Astrocyte (in vitro differentiated cells and primary cell): ENCODE results near the gene CD70. TPM values are rescaled to one million over a fixed set of nuclear protein-coding genes. Genes with fewer than 3 reads are reported as not detected.
"Not testable (repeated sequence)": the region's sequence is repeated elsewhere in the genome, so short reads cannot be mapped to it uniquely, and the experiment has no call there.

ENCODE experiments used
- DNase-seq: peaks from one replicate; pipeline ENCODE4 v3.0.0-alpha.2; 2010; ENCODE audit warnings: low read depth
- FAIRE-seq: peaks from 2 replicates; lab custom pipeline; 2011; peaks lifted over from hg19 to GRCh38; lab: Jason Lieb, UNC
- H2AFZ ChIP-seq: 2 replicates; pipeline ENCODE4 v1.6.0; 2012; ENCODE audit warnings: low read depth, low read length, inconsistent platforms
- H3K27ac ChIP-seq: 2 replicates; pipeline ENCODE4 v1.5.1; 2011; ENCODE audit warnings: low read depth, low read length, inconsistent platforms
- H3K27me3 ChIP-seq: 2 replicates; pipeline ENCODE4 v1.6.0; 2011; ENCODE audit warnings: low read length, inconsistent platforms; ENCODE audit not compliant: insufficient read depth
- H3K36me3 ChIP-seq: 2 replicates; pipeline ENCODE4 v1.5.1; 2011; ENCODE audit warnings: low read length, inconsistent platforms; ENCODE audit not compliant: insufficient read depth
- H3K4me1 ChIP-seq: 2 replicates; pipeline ENCODE4 v1.5.1; 2011; ENCODE audit warnings: low read length, inconsistent platforms; ENCODE audit not compliant: insufficient read depth
- H3K4me2 ChIP-seq: 2 replicates; pipeline ENCODE4 v1.6.0; 2012; ENCODE audit warnings: low read length, inconsistent platforms
- H3K4me3 ChIP-seq: 2 replicates; pipeline ENCODE4 v1.5.1; 2011; ENCODE audit warnings: low read depth, mild to moderate bottlenecking, low read length, inconsistent platforms; ENCODE audit not compliant: insufficient read depth
- H3K79me2 ChIP-seq: 2 replicates; pipeline ENCODE4 v1.6.0; 2012; ENCODE audit warnings: mild to moderate bottlenecking, low read length, inconsistent platforms; ENCODE audit not compliant: insufficient read depth
- H3K9ac ChIP-seq: 2 replicates; pipeline ENCODE4 v1.6.0; 2012; ENCODE audit warnings: mild to moderate bottlenecking, low read length, inconsistent platforms
- H3K9me3 ChIP-seq: 2 replicates; pipeline ENCODE4 v1.5.1; 2012; ENCODE audit warnings: low read depth, mild to moderate bottlenecking, low read length, inconsistent platforms; ENCODE audit not compliant: insufficient read depth
- H4K20me1 ChIP-seq: 2 replicates; pipeline ENCODE4 v1.6.0; 2012; ENCODE audit warnings: low read length, inconsistent platforms; ENCODE audit not compliant: insufficient read depth
- H3K27ac Mint-ChIP-seq: one replicate; pipeline ENCODE4 v1.8.0; 2021; ENCODE audit warnings: mild to moderate bottlenecking, mixed read lengths; ENCODE audit not compliant: unreplicated experiment
- H3K27me3 Mint-ChIP-seq: one replicate; pipeline ENCODE4 v1.8.0; 2021; ENCODE audit warnings: low read depth, mixed read lengths; ENCODE audit not compliant: unreplicated experiment
- H3K36me3 Mint-ChIP-seq: one replicate; pipeline ENCODE4 v1.8.0; 2021; ENCODE audit warnings: low read depth, mixed read lengths; ENCODE audit not compliant: unreplicated experiment
- H3K4me1 Mint-ChIP-seq: one replicate; pipeline ENCODE4 v1.8.0; 2021; ENCODE audit warnings: low read depth, mixed read lengths; ENCODE audit not compliant: unreplicated experiment
- H3K4me3 Mint-ChIP-seq: one replicate; pipeline ENCODE4 v1.8.0; 2021; ENCODE audit warnings: mild to moderate bottlenecking, moderate library complexity, mixed read lengths; ENCODE audit not compliant: unreplicated experiment
- H3K9me3 Mint-ChIP-seq: one replicate; pipeline ENCODE4 v1.8.0; 2021; ENCODE audit warnings: mild to moderate bottlenecking, mixed read lengths; ENCODE audit not compliant: unreplicated experiment
- EZH2 ChIP-seq: IDR thresholded peaks from 2 replicates; pipeline ENCODE4 v1.6.1; 2012; ENCODE audit warnings: mild to moderate bottlenecking, low read length, inconsistent platforms; ENCODE audit not compliant: insufficient read depth
- total RNA-seq: library from RNA; stranded (reverse); gene quantifications from 2 replicates; pipeline ENCODE4 v1.2.1, GENCODE V29; 2021
- TF ChIP-seq, protein P1 (sequence below): IDR thresholded peaks from 2 replicates; pipeline ENCODE4 v1.5.1; 2011; ENCODE audit warnings: low read depth, mild to moderate bottlenecking, inconsistent platforms, low read length, moderate library complexity; ENCODE audit not compliant: insufficient read depth

The CD70 gene
- total RNA-seq, 1 donor from 2014 or later = 0.48 TPM

DNA sequence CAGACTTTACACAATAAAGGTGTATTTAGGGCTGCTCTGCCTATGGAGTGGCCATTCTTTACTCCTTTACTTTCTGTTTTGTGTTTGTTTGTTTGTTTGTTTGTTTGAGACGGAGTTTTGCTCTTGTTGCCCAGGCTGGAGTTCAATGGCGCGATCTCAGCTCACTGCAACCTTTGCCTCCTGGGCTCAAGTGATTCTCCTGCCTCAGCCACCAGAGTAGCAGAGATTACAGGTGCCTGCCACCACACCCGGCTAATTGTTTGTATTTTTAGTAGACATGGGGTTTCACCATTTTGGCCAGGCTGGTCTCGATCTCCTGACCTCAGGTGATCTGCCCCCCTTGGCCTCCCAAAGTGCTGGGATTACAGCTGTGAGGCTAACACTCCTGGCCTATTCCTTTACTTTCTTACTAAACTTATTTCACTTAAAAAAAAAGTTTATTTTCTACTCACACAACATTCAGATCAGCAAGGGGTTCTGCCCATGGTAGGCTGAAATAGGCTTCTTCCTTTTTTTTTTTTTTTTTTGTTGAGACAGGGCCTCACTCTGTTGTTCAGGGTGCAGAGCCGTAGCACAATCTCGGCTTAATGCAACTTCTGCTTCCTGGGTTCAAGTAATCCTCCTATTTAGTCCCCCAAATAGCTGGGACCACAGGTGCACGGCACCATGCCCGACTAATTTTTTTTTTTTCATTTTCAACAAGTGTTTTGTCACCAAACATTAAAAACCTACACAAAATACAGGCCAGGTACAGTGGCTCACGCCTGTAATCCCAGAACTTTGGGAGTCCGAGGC is 15.5 kb upstream of the CD70 start:
- H3K4me1 Mint-ChIP-seq, H3K79me2 ChIP-seq, H3K9me3 ChIP-seq, H3K27ac Mint-ChIP-seq, DNase-seq, H3K9me3 Mint-ChIP-seq, H3K36me3 Mint-ChIP-seq, H3K27me3 Mint-ChIP-seq, FAIRE-seq, H3K4me2 ChIP-seq, H3K36me3 ChIP-seq, H3K27ac ChIP-seq, H3K27me3 ChIP-seq, H3K9ac ChIP-seq, H2AFZ ChIP-seq, H3K4me1 ChIP-seq, H4K20me1 ChIP-seq, H3K4me3 ChIP-seq, H3K4me3 Mint-ChIP-seq: not testable (repeated sequence)

DNA sequence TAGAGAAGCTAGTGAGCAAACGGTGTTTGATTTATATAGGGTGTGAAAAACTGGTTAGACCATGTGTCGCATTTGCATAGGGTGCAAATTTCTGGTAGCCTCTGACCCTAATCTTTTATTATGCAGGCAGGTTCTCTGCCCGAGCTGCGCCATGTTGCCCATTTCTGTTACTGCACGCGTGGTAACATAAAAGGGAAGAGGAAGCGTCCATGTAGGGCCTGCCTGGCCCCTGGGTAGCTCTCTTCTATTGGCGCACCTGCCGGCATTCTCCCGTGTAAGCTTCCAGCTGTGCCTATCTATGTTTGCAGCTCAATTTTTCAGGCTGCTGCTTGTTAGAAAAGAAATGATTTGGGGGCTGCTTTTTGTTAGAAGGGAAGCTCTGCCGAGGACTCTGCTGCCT is 14.0 kb upstream of the CD70 start:
- Histone ChIP-seq H3K9ac (no peak overlapping the region), H3K4me2 (no peak overlapping the region), H3K4me3 (no peak overlapping the region), H2AFZ (no peak overlapping the region), H3K27ac (no peak overlapping the region), H3K27me3 (no peaks in the 10 kb centered on the region), H3K79me2 (no peaks in the 10 kb centered on the region), H3K9me3 (no peaks in the 10 kb centered on the region), H3K4me1 (no peaks in the 10 kb centered on the region), H4K20me1 (no peaks in the 10 kb centered on the region), H3K36me3 (no peaks in the 10 kb centered on the region)
- Mint-ChIP-seq H3K27me3 (no peaks in the 10 kb centered on the region), H3K27ac (no peak overlapping the region), H3K36me3 (no peaks in the 10 kb centered on the region), H3K4me3 (no peak overlapping the region), H3K4me1 (no peaks in the 10 kb centered on the region), H3K9me3 (peaks cover 9% of the 10 kb centered on the region)
- TF ChIP-seq, protein P1, sequence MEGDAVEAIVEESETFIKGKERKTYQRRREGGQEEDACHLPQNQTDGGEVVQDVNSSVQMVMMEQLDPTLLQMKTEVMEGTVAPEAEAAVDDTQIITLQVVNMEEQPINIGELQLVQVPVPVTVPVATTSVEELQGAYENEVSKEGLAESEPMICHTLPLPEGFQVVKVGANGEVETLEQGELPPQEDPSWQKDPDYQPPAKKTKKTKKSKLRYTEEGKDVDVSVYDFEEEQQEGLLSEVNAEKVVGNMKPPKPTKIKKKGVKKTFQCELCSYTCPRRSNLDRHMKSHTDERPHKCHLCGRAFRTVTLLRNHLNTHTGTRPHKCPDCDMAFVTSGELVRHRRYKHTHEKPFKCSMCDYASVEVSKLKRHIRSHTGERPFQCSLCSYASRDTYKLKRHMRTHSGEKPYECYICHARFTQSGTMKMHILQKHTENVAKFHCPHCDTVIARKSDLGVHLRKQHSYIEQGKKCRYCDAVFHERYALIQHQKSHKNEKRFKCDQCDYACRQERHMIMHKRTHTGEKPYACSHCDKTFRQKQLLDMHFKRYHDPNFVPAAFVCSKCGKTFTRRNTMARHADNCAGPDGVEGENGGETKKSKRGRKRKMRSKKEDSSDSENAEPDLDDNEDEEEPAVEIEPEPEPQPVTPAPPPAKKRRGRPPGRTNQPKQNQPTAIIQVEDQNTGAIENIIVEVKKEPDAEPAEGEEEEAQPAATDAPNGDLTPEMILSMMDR = no peak
- no peak for TF ChIP-seq EZH2
- DNase-seq (no peak), FAIRE-seq (no peak)

DNA sequence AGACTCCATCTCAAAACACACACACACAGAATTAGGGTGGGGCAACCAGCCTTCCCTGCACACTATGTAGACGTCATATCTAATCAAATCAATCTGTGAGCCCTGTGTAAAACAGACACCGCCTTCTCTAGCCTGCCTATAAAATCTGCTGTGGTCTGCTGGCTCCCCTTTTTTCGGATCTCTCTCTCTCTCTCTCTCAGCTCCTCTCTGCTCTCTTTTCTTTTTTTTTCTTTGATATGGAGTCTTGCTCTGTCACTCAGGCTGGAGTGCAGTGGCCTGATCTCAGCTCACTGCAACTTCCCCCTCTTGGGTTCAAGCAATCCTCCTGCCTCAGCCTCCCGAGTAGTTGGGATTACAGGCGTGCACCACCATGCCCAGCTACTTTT is 11.8 kb upstream of the CD70 start:
- H3K27me3 ChIP-seq = no peaks in the 10 kb centered on the region
- no peak overlapping the region for H3K27ac Mint-ChIP-seq
- H3K27me3 Mint-ChIP-seq = peaks cover 3% of the 10 kb centered on the region
- no peak overlapping the region for H3K4me3 Mint-ChIP-seq
- DNase-seq = no peak
- TF ChIP-seq EZH2 = no peak
- TF ChIP-seq, protein P1 = no peak
- H3K9me3 ChIP-seq = no peaks in the 10 kb centered on the region
- no peaks in the 10 kb centered on the region for H3K4me1 Mint-ChIP-seq
- no peaks in the 10 kb centered on the region for H3K36me3 Mint-ChIP-seq
- no peak overlapping the region for H2AFZ ChIP-seq
- no peaks in the 10 kb centered on the region for H3K4me1 ChIP-seq
- H3K36me3 ChIP-seq = no peaks in the 10 kb centered on the region
- H3K4me3 ChIP-seq = no peak overlapping the region
- no peak overlapping the region for H3K27ac ChIP-seq
- no peak for FAIRE-seq
- peaks cover 9% of the 10 kb centered on the region for H3K9me3 Mint-ChIP-seq
- no peaks in the 10 kb centered on the region for H3K79me2 ChIP-seq
- no peak overlapping the region for H3K4me2 ChIP-seq
- H4K20me1 ChIP-seq = no peaks in the 10 kb centered on the region
- H3K9ac ChIP-seq = no peak overlapping the region

DNA sequence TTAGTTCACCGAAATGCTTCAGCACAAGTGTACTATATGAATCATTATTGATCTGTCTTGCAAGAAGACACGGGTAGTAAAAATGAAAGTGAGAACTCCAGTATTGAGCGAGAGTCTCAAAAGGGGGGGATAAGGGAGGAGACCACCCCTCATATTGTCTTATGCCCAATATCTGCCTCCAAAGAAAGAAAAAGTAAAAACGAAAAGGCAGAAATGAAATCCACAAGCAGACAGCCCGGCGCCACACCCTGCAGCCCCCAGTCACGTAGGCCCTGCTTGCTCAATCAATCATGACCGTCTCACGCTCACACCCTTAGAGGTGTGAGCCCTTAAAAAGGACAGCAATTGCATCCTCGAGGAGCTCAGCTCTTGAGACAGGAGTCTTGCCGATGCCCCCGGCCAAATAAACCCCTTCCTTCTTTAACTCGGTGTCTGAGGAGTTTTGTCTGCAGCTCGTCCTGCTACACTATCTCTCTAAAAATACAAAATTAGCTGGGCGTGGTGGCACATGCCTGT is 10.6 kb upstream of the CD70 start:
- not testable (repeated sequence) for H3K36me3 Mint-ChIP-seq, FAIRE-seq, H3K27me3 ChIP-seq, H3K4me3 ChIP-seq, H3K79me2 ChIP-seq, H3K4me1 Mint-ChIP-seq, H4K20me1 ChIP-seq, H3K4me3 Mint-ChIP-seq, H3K4me1 ChIP-seq, H3K27ac Mint-ChIP-seq, DNase-seq, H3K9me3 Mint-ChIP-seq, H3K9ac ChIP-seq, H3K36me3 ChIP-seq, H3K27me3 Mint-ChIP-seq, H3K4me2 ChIP-seq, H3K9me3 ChIP-seq, H3K27ac ChIP-seq, H2AFZ ChIP-seq
